GM12878 (cell line): ENCODE measurements around the gene UVSSA. TPM values are rescaled to one million over a fixed set of nuclear protein-coding genes. Genes with fewer than 3 reads are reported as not detected.

Experiments
- BCL3 ChIP-seq: IDR thresholded peaks from 2 replicates; pipeline ENCODE4 v1.6.1; 2011; ENCODE audit warnings: borderline replicate concordance, low read depth, mild to moderate bottlenecking, moderate library complexity, low read length; ENCODE audit not compliant: insufficient read depth, poor library complexity, severe bottlenecking
- CEBPB ChIP-seq, 2 experiments: fragments of 150-350 bp in 1 of 2; IDR thresholded peaks; 2 replicates each; pipeline ENCODE4 v1.6.1; 2012 to 2014; ENCODE audit warnings: low read depth in 2 of 2, low read length in 2 of 2, borderline replicate concordance in 1 of 2, inconsistent platforms in 1 of 2
- CEBPZ ChIP-seq: fragments of 150-350 bp; IDR thresholded peaks from 2 replicates; pipeline ENCODE4 v1.6.1; 2016; ENCODE audit warnings: low read depth, low read length
- EZH2 ChIP-seq: IDR thresholded peaks from 2 replicates; pipeline ENCODE4 v1.6.1; 2012; ENCODE audit warnings: low read depth, mild to moderate bottlenecking, control low read depth, inconsistent platforms, low read length, borderline replicate concordance; ENCODE audit not compliant: control insufficient read depth
- KLF5 ChIP-seq: fragments of 450-650 bp; IDR thresholded peaks from 2 replicates; pipeline ENCODE4 v1.6.1; 2014; ENCODE audit warnings: mild to moderate bottlenecking; ENCODE audit not compliant: partially characterized antibody
- NR2C1 ChIP-seq: fragments of 450-650 bp; IDR thresholded peaks from 2 replicates; pipeline ENCODE4 v1.6.1; 2017; ENCODE audit warnings: antibody characterized with exemption, mild to moderate bottlenecking, moderate library complexity
- PML ChIP-seq: IDR thresholded peaks from 2 replicates; pipeline ENCODE4 v1.6.1; 2012; ENCODE audit warnings: low read length, inconsistent platforms
- POLR2A ChIP-seq: IDR thresholded peaks from 2 replicates; pipeline ENCODE4 v1.6.1; 2011; ENCODE audit warnings: low read depth, mild to moderate bottlenecking, low read length
- RCOR1 ChIP-seq: conservative IDR thresholded peaks from 2 replicates; pipeline ENCODE4 v1.6.1; 2012; ENCODE audit warnings: low read depth, low read length, improper control_type of control experiment
- SMARCA5 ChIP-seq: fragments of 450-650 bp; IDR thresholded peaks from 2 replicates; pipeline ENCODE4 v1.6.1; 2017; ENCODE audit warnings: mild to moderate bottlenecking
- TCF7 ChIP-seq: IDR thresholded peaks from 2 replicates; pipeline ENCODE4 v1.6.1; 2014; ENCODE audit warnings: antibody characterized with exemption, borderline replicate concordance
- YBX1 ChIP-seq: fragments of 450-650 bp; IDR thresholded peaks from 2 replicates; pipeline ENCODE4 v1.6.1; 2016; ENCODE audit warnings: antibody characterized with exemption
- ZBTB33 ChIP-seq: fragments of 450-650 bp; IDR thresholded peaks from 2 replicates; pipeline ENCODE4 v1.6.1; 2017; ENCODE audit warnings: mild to moderate bottlenecking
- ZNF622 ChIP-seq: fragments of 450-650 bp; IDR thresholded peaks from 2 replicates; pipeline ENCODE4 v1.6.1; 2017; ENCODE audit warnings: mild to moderate bottlenecking, inconsistent platforms
- ZZZ3 ChIP-seq: IDR thresholded peaks from 2 replicates; pipeline ENCODE4 v1.6.1; 2011; ENCODE audit warnings: low read depth; ENCODE audit not compliant: control insufficient read depth, insufficient read length
- polyA plus RNA-seq, 11 experiments: library from polyadenylated mRNA; depleted of rRNA in 4 of 11; unstranded in 6 of 11; stranded (reverse) in 5 of 11; fragments of >200 nt; fragmentation: Nextera tagmentation in 4 of 11; fragmentation: Illumina TruSeq in 1 of 11; extraction: Ambion mirVana in 4 of 11; extraction: Trizol in 1 of 11; gene quantifications; 1 replicate in 1 of 11; 2 replicates in 10 of 11; pipeline versions ENCODE4 v1.2.1 to v1.2.3, GENCODE V29; 2011 to 2016; ENCODE audit warnings: inconsistent platforms in 2 of 11, missing spikeins in 2 of 11, low read depth in 1 of 11
- total RNA-seq, 4 experiments: library from RNA; depleted of rRNA in 3 of 4; stranded (reverse); fragments of >200 nt in 3 of 4; fragmentation: Illumina TruSeq in 1 of 4; extraction: Trizol in 1 of 4; gene quantifications; 2 replicates each; pipeline versions ENCODE4 v1.2.1 to v1.2.3, GENCODE V29; 2013 to 2021

The UVSSA gene
- total and polyA plus RNA-seq, 10 of the 15 experiments (the other 5 are each of a cell fraction or from before 2014, with no cell fraction given), result 0.34 to 16.8 (median 3.6) TPM

- no peak for TF ChIP-seq EZH2
- no peak for TF ChIP-seq TCF7
- no peak for TF ChIP-seq CEBPB (IDR thresholded peaks at IDR 0.05; ENCODE audit: borderline replicate concordance in 1 of 2, low read depth in 2 of 2, low read length in 2 of 2)
- TF ChIP-seq BCL3, result no peak
- TF ChIP-seq PML, result no peak
- no peak for TF ChIP-seq YBX1
- no peak for TF ChIP-seq ZBTB33
- no peak for TF ChIP-seq SMARCA5
- TF ChIP-seq RCOR1, result no peak
- no peak for TF ChIP-seq KLF5
- no peak for TF ChIP-seq POLR2A
- no peak for TF ChIP-seq NR2C1
- TF ChIP-seq ZZZ3, result no peak
- no peak for TF ChIP-seq ZNF622
- no peak for TF ChIP-seq CEBPZ
Observed at GRCh38 chr4:1400831-1401408, 53.9 kb downstream of the UVSSA start (continued).
